ENCODE data around the gene BRSK1. TPM values are rescaled to one million over a fixed set of nuclear protein-coding genes. Genes with fewer than 3 reads are reported as not detected.

Gene BRSK1
- total and polyA plus RNA-seq, 2 of the 13 experiments (the other 11 are each of a cell fraction or from before 2014, with no cell fraction given), result 0.18 to 1.2 TPM

DNA sequence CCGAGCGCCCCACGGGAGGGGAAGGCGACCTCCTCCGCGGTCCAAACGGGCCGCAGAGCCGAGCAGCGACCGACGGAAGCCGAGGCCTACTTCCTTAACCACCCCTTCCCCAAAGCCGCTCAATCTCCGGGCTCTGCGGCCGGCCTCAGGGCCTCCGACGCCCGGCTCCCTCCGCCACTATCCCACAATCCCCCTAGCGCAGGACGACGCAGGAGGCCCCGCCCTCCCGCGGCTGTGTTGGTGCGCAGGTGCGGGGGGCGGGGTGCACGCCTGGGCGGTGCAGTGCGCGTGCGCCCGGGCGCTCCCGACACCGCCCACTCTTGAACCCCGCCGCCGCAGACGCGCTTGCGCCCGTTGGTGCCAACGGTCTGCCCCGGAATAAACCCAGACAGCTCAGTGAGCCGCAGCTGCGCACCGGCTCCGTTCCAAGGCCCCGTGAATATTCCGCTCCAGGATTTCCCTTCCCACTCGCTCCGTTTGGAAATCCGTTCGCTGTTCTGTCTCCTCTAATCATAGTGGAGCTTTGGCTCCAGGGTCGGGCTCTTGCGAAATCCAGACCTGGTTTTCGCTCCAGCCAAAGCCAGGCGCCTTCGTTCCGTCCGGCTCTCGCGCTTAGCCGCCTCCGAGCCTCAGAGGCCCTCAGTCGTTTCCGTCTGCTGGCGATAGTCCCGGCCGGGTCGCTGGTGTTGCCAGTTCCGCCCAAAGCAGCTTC, 24.8 kb upstream of the BRSK1 start, which contains the start of gene PPP6R1:
Gene PPP6R1 (minus strand): TSS at position 190 of the 712 bp plus-strand sequence. CDS start 11,914 bp downstream, outside the sequence.
- WGBS (ENCODE audit: low lambda C conversion rate), result under 1% methylated on average over 14 of the region's 76 CpGs
- peak; percentile 89 for FAIRE-seq
- H3K27me3 ChIP-seq (ENCODE audit: control insufficient read depth in 1 of 2, insufficient read depth in 2 of 2, low read length in 2 of 2), result no peaks in the 10 kb centered on the region; a peak in 1 of 5 replicates
- TF ChIP-seq ZNF343 (CRISPR knock-in tag; IDR thresholded peaks at IDR 0.05) (peak; percentile 57; the same call in 1 of the 2 replicates), ZNF775 (CRISPR knock-in tag; IDR thresholded peaks at IDR 0.05; ENCODE audit: borderline replicate concordance) (no peak), TFAP4 (IDR thresholded peaks at IDR 0.05; ENCODE audit: borderline replicate concordance, low read depth) (peak; percentile 85), ARID2 (CRISPR knock-in tag; IDR thresholded peaks at IDR 0.05; ENCODE audit: borderline replicate concordance) (no peak), ZNF564 (CRISPR knock-in tag; IDR thresholded peaks at IDR 0.05) (no peak), POGZ (CRISPR knock-in tag; IDR thresholded peaks at IDR 0.05) (peak; percentile 77), TARDBP (CRISPR knock-in tag; IDR thresholded peaks at IDR 0.05) (peak; percentile 95), ZBTB37 (CRISPR knock-in tag; IDR thresholded peaks at IDR 0.05) (no peak), PLRG1 (conservative IDR thresholded peaks at IDR 0.05) (no peak), ZNF33A (CRISPR knock-in tag; IDR thresholded peaks at IDR 0.05; ENCODE audit: borderline replicate concordance) (no peak; the same call in 1 of the 2 replicates), EHMT2 (IDR thresholded peaks at IDR 0.05; ENCODE audit: borderline replicate concordance, low read depth, low read length) (no peak)
- TF ChIP-seq, protein P1, sequence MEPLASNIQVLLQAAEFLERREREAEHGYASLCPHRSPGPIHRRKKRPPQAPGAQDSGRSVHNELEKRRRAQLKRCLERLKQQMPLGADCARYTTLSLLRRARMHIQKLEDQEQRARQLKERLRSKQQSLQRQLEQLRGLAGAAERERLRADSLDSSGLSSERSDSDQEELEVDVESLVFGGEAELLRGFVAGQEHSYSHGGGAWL (CRISPR knock-in tag; IDR thresholded peaks at IDR 0.05), result 0 out of 2 replicates have a peak, but pooled peaks have one; percentile 52
- TF ChIP-seq, protein P2, sequence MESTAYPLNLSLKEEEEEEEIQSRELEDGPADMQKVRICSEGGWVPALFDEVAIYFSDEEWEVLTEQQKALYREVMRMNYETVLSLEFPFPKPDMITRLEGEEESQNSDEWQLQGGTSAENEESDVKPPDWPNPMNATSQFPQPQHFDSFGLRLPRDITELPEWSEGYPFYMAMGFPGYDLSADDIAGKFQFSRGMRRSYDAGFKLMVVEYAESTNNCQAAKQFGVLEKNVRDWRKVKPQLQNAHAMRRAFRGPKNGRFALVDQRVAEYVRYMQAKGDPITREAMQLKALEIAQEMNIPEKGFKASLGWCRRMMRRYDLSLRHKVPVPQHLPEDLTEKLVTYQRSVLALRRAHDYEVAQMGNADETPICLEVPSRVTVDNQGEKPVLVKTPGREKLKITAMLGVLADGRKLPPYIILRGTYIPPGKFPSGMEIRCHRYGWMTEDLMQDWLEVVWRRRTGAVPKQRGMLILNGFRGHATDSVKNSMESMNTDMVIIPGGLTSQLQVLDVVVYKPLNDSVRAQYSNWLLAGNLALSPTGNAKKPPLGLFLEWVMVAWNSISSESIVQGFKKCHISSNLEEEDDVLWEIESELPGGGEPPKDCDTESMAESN (CRISPR knock-in tag; conservative IDR thresholded peaks at IDR 0.05), result peak; percentile 96
- TF ChIP-seq, protein P3, sequence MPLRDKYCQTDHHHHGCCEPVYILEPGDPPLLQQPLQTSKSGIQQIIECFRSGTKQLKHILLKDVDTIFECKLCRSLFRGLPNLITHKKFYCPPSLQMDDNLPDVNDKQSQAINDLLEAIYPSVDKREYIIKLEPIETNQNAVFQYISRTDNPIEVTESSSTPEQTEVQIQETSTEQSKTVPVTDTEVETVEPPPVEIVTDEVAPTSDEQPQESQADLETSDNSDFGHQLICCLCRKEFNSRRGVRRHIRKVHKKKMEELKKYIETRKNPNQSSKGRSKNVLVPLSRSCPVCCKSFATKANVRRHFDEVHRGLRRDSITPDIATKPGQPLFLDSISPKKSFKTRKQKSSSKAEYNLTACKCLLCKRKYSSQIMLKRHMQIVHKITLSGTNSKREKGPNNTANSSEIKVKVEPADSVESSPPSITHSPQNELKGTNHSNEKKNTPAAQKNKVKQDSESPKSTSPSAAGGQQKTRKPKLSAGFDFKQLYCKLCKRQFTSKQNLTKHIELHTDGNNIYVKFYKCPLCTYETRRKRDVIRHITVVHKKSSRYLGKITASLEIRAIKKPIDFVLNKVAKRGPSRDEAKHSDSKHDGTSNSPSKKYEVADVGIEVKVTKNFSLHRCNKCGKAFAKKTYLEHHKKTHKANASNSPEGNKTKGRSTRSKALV (CRISPR knock-in tag; IDR thresholded peaks at IDR 0.05), result peak; percentile 88

More for the DNA sequence above, 24.8 kb upstream of the BRSK1 start, which contains the start of gene PPP6R1:
- BruUV-seq (replicated peaks), result no TSS peak
- H3K36me3 ChIP-seq (replicated peaks in 1 of 2; ENCODE audit: control insufficient read depth in 1 of 2, insufficient read depth in 2 of 2, low read length in 2 of 2), result peaks cover 0 to 2% of the 10 kb centered on the region in 2 experiments; a peak in 1 of 5 replicates
- peaks cover 30% of the 10 kb centered on the region for H4K20me1 ChIP-seq (ENCODE audit: insufficient read depth, low read length)
- DNase-seq (ENCODE audit: low spot score), result peak; percentile 97
- intact Hi-C loops (cut with micrococcal nuclease; ENCODE audit: unreplicated experiment), result loop anchor here (1.0 kb wide), 1 partner anchor 43 kb away; no protein-coding TSS in a partner anchor
- no peaks in the 10 kb centered on the region for H3K9me3 ChIP-seq (ENCODE audit: low read length)
- peak within 1 kb of the TSS; percentile 99 for H3K4me2 ChIP-seq (ENCODE audit: low read depth, low read length)
- ATAC-seq, result peak; percentile 86
- H3K4me3 ChIP-seq (replicated peaks in 1 of 3; ENCODE audit: insufficient read depth in 1 of 3, low read depth in 2 of 3, low read length in 3 of 3), result peak within 1 kb of the TSS; percentile 88 to 95 (median 94)
- CTCF ChIA-PET (ENCODE audit: low intra/inter-chr PET ratio, low total read pairs), result no interaction called here
- POLR2A ChIA-PET, result interaction anchor here (0.7 to 6.2 kb wide), 31 partner anchors 9 to 347 kb away, joined by 3 to 95 read pairs (median 5); partner anchors contain the start of genes FIZ1, HSPBP1, ISOC2 and KMT5C
- H3K9ac ChIP-seq (ENCODE audit: insufficient read depth, low read depth, low read length), result peak within 1 kb of the TSS; percentile 97
- peaks cover 44% of the 10 kb centered on the region for H3K4me1 ChIP-seq (ENCODE audit: insufficient read depth, low read length)
- no peak within 1 kb of the TSS for H2AFZ ChIP-seq (ENCODE audit: low read length)
- peaks cover 43% of the 10 kb centered on the region for H3K79me2 ChIP-seq (ENCODE audit: insufficient read depth, low read length)
- in situ Hi-C loops (cut with HindIII; ENCODE audit: extremely low pct_ligation_motif_present, low pct_unique_long_range_greater_than_20kb), result loop anchor here (5.0 kb wide), 1 partner anchor 37 kb away; no protein-coding TSS in a partner anchor
- peak within 1 kb of the TSS; percentile 86 for H3K27ac ChIP-seq (ENCODE audit: extremely low read length, insufficient read depth, low read length)
